Caco-2 (cell line): ENCODE data around the gene NSG1. TPM values are rescaled to one million over a fixed set of nuclear protein-coding genes. Genes with fewer than 3 reads are reported as not detected.

Experiments
- BruUV-seq: library from RNA; stranded (reverse); fragments of 400-500 nt; replicated peaks from 2 replicates; lab custom pipeline; 2021; lab: Mats Ljungman, UMichigan
- CTCF ChIA-PET: fragments of 300-600 bp; sonication (Branson Sonifier 250); formaldehyde crosslinking; loops from one replicate; lab custom pipeline; 2022; ENCODE audit warnings: antibody characterized with exemption; lab: Charles Lee
- POLR2A ChIA-PET: fragments of 300-600 bp; sonication (Branson Sonifier 250); formaldehyde crosslinking; loops from one replicate; lab custom pipeline; 2022; ENCODE audit warnings: antibody characterized with exemption; lab: Charles Lee
- DNase-seq, 2 experiments: peaks; one replicate each; pipeline versions ENCODE4 v3.0.0 to v3.0.0-alpha.2; 2020 to 2022
- H3K27me3 ChIP-seq: replicated peaks from 2 replicates; pipeline ENCODE4 v1.6.0; 2011; ENCODE audit warnings: low read length; ENCODE audit not compliant: control insufficient read depth, insufficient read depth
- H3K36me3 ChIP-seq: 2 replicates; pipeline ENCODE4 v1.5.1; 2011; ENCODE audit warnings: low read length; ENCODE audit not compliant: control insufficient read depth, insufficient read depth
- H3K4me1 ChIP-seq: fragments of 250-450 bp; sonication (Bioruptor Pico); 2 replicates; pipeline ENCODE4 v1.5.1; 2020; ENCODE audit warnings: mild to moderate bottlenecking
- H3K4me3 ChIP-seq: 2 replicates; pipeline ENCODE4 v1.5.1; 2011; ENCODE audit warnings: low read depth, mild to moderate bottlenecking, control low read depth, low read length
- H3K9me3 ChIP-seq: fragments of 250-450 bp; sonication (Bioruptor Pico); 2 replicates; pipeline ENCODE4 v1.5.1; 2020; ENCODE audit warnings: mild to moderate bottlenecking, moderate library complexity
- H3K27ac Mint-ChIP-seq: one replicate; pipeline ENCODE4 v1.8.0; 2022; ENCODE audit warnings: mixed read lengths; ENCODE audit not compliant: unreplicated experiment
- H3K27me3 Mint-ChIP-seq: one replicate; pipeline ENCODE4 v1.8.0; 2022; ENCODE audit warnings: mixed read lengths; ENCODE audit not compliant: insufficient read depth, unreplicated experiment
- H3K36me3 Mint-ChIP-seq: one replicate; pipeline ENCODE4 v1.8.0; 2022; ENCODE audit warnings: mild to moderate bottlenecking, mixed read lengths; ENCODE audit not compliant: insufficient read depth, unreplicated experiment
- H3K4me1 Mint-ChIP-seq: one replicate; pipeline ENCODE4 v1.8.0; 2022; ENCODE audit warnings: low read depth, mixed read lengths; ENCODE audit not compliant: unreplicated experiment
- H3K4me3 Mint-ChIP-seq: one replicate; pipeline ENCODE4 v1.8.0; 2022; ENCODE audit warnings: mild to moderate bottlenecking, moderate library complexity, mixed read lengths; ENCODE audit not compliant: unreplicated experiment
- H3K9me3 Mint-ChIP-seq: one replicate; pipeline ENCODE4 v1.8.0; 2022; ENCODE audit warnings: mixed read lengths; ENCODE audit not compliant: unreplicated experiment
- CTCF ChIP-seq, 2 experiments: fragments of 200-600 bp in 1 of 2; IDR thresholded peaks; 1 replicate in 1 of 2; 2 replicates in 1 of 2; pipeline versions ENCODE4 v1.5.1 to v1.8.0; 2011 to 2022; ENCODE audit warnings: antibody characterized with exemption in 1 of 2, control low read depth in 1 of 2, inconsistent platforms in 1 of 2, low read depth in 1 of 2, low read length in 1 of 2, mild to moderate bottlenecking in 1 of 2, moderate library complexity in 1 of 2; ENCODE audit not compliant: insufficient read depth in 1 of 2, severe bottlenecking in 1 of 2, unreplicated experiment in 1 of 2
- intact Hi-C: fragments of 100-400 bp; cut with micrococcal nuclease; formaldehyde crosslinking; loops from one replicate; pipeline ENCODE4 v1.10.0; 2022; ENCODE audit not compliant: unreplicated experiment
- total RNA-seq: library from RNA; stranded (reverse); gene quantifications from 2 replicates; pipeline ENCODE4 v1.2.3, GENCODE V29; 2022

Gene NSG1
- total RNA-seq, 1 experiment from 2014 or later: 7.2 TPM

- H3K9me3 Mint-ChIP-seq: no peaks in the 10 kb centered on the region
- Histone ChIP-seq H3K27me3 (no peaks in the 10 kb centered on the region), H3K36me3 (no peaks in the 10 kb centered on the region), H3K4me3 (no peak overlapping the region), H3K4me1 (no peaks in the 10 kb centered on the region), H3K9me3 (no peaks in the 10 kb centered on the region)
- H3K27me3 Mint-ChIP-seq: no peaks in the 10 kb centered on the region
- peak in 1 of 2 experiments; percentile 8 for DNase-seq
- H3K4me3 Mint-ChIP-seq: no peak overlapping the region
- intact Hi-C loops: no loop called here
- ChIA-PET POLR2A (no interaction called here), CTCF (no interaction called here)
- H3K4me1 Mint-ChIP-seq: no peaks in the 10 kb centered on the region
- BruUV-seq: no TSS peak
- H3K27ac Mint-ChIP-seq: no peak overlapping the region
- H3K36me3 Mint-ChIP-seq: no peaks in the 10 kb centered on the region
- TF ChIP-seq CTCF (IDR thresholded peaks at IDR 0.05; ENCODE audit: insufficient read depth in 1 of 2, low read depth in 1 of 2, low read length in 1 of 2, severe bottlenecking in 1 of 2, unreplicated experiment in 1 of 2): no peak
Observed at GRCh38 chr4:4358093-4358854, 28.6 kb upstream of the NSG1 start.

GRCh38 chr4:4361883-4362282 is 25.0 kb upstream of the NSG1 start:
- intact Hi-C loops: no loop called here
- Mint-ChIP-seq H3K4me3 (no peak overlapping the region), H3K27me3 (no peaks in the 10 kb centered on the region), H3K27ac (no peak overlapping the region), H3K4me1 (no peaks in the 10 kb centered on the region), H3K9me3 (peaks cover 10% of the 10 kb centered on the region), H3K36me3 (no peaks in the 10 kb centered on the region)
- TF ChIP-seq CTCF (IDR thresholded peaks at IDR 0.05; ENCODE audit: insufficient read depth in 1 of 2, low read depth in 1 of 2, low read length in 1 of 2, severe bottlenecking in 1 of 2, unreplicated experiment in 1 of 2): no peak
- ChIA-PET CTCF (no interaction called here), POLR2A (no interaction called here)
- no peak for DNase-seq
- H3K27me3 ChIP-seq: no peaks in the 10 kb centered on the region
- no peaks in the 10 kb centered on the region for H3K36me3 ChIP-seq
- peaks cover 8% of the 10 kb centered on the region for H3K4me1 ChIP-seq
- no peak overlapping the region for H3K4me3 ChIP-seq
- no TSS peak for BruUV-seq
- no peaks in the 10 kb centered on the region for H3K9me3 ChIP-seq

- Mint-ChIP-seq H3K9me3 (peaks cover 10% of the 10 kb centered on the region), H3K27me3 (no peaks in the 10 kb centered on the region), H3K36me3 (no peaks in the 10 kb centered on the region), H3K4me1 (no peaks in the 10 kb centered on the region), H3K27ac (no peak overlapping the region), H3K4me3 (no peak overlapping the region)
- CTCF ChIA-PET: no interaction called here
- no peaks in the 10 kb centered on the region for H3K27me3 ChIP-seq
- intact Hi-C loops: no loop called here
- no peak for DNase-seq
- no peak overlapping the region for H3K4me3 ChIP-seq
- BruUV-seq: no TSS peak
- no peak for TF ChIP-seq CTCF (IDR thresholded peaks at IDR 0.05; ENCODE audit: insufficient read depth in 1 of 2, low read depth in 1 of 2, low read length in 1 of 2, severe bottlenecking in 1 of 2, unreplicated experiment in 1 of 2)
- POLR2A ChIA-PET: no interaction called here
- H3K9me3 ChIP-seq: no peaks in the 10 kb centered on the region
- peaks cover 8% of the 10 kb centered on the region for H3K4me1 ChIP-seq
- no peaks in the 10 kb centered on the region for H3K36me3 ChIP-seq
Observed at GRCh38 chr4:4362991-4363697, 23.8 kb upstream of the NSG1 start.
